ENCODE data around the gene SLC35F4. TPM values are rescaled to one million over a fixed set of nuclear protein-coding genes. Genes with fewer than 3 reads are reported as not detected.
A peak's percentile ranks its signal among the peaks of the same experiment; 100 is the strongest.

The SLC35F4 gene
- total and polyA plus RNA-seq, 10 of the 15 experiments (the other 5 are each of a cell fraction or from before 2014, with no cell fraction given): 0.06 to 0.30 TPM; not detected in 8

- Histone ChIP-seq H3K36me3 (ENCODE audit: control insufficient read depth in 2 of 2, insufficient read depth in 2 of 2, low read length in 1 of 2) (no peaks in the 10 kb centered on the region), H3K4me2 (ENCODE audit: control insufficient read depth, insufficient read depth) (no peak overlapping the region), H4K20me1 (ENCODE audit: control insufficient read depth, insufficient read depth) (no peaks in the 10 kb centered on the region), H3K9ac (ENCODE audit: control insufficient read depth, insufficient read depth, low read length) (no peak overlapping the region), H3K27ac (ENCODE audit: control insufficient read depth, insufficient read depth) (no peak overlapping the region), H2AFZ (ENCODE audit: control insufficient read depth, low read depth, low read length) (no peak overlapping the region), H3K9me3 (replicated peaks; ENCODE audit: control insufficient read depth, insufficient read depth, low read length) (no peaks in the 10 kb centered on the region), H3K79me2 (ENCODE audit: control insufficient read depth, insufficient read depth, low read length) (no peaks in the 10 kb centered on the region), H3K27me3 (replicated peaks in 1 of 2; ENCODE audit: control insufficient read depth in 2 of 2, insufficient read depth in 2 of 2, low read length in 1 of 2) (no peaks in the 10 kb centered on the region), H3K4me1 (ENCODE audit: control insufficient read depth, insufficient read depth, low read length) (no peaks in the 10 kb centered on the region), H3K4me3 (no peak overlapping the region)
- DNase-seq (ENCODE audit: low read depth, low spot score) (no peak), FAIRE-seq (no peak), ATAC-seq (peak; percentile 51; the same call in 1 of the 3 replicates)
- TF ChIP-seq CTCF (IDR thresholded peaks at IDR 0.05 in 2 of 3, conservative IDR thresholded peaks at IDR 0.05 in 1 of 3; ENCODE audit: control insufficient read depth in 2 of 3, extremely low read depth in 1 of 3, insufficient read depth in 1 of 3, low read depth in 3 of 3, low read length in 3 of 3) (no peak), ZZZ3 (IDR thresholded peaks at IDR 0.05; ENCODE audit: control insufficient read depth, insufficient read length, low read depth) (no peak), PAX8 (IDR thresholded peaks at IDR 0.05) (no peak), POLR2AphosphoS5 (IDR thresholded peaks at IDR 0.05; ENCODE audit: low read length) (no peak)
- in situ Hi-C loops (cut with MboI): no loop called here
- POLR2A ChIA-PET: no interaction called here
- CTCF ChIA-PET: interaction anchor here (1.0 kb wide), 1 partner anchor 11 kb away, joined by 3 read pairs; no protein-coding TSS in a partner anchor
- no TSS peak for BruUV-seq (replicated peaks)
- intact Hi-C loops (cut with micrococcal nuclease; ENCODE audit: unreplicated experiment): no loop called here
- SMC1A ChIA-PET (ENCODE audit: uncharacterized antibody, unreplicated experiment): interaction anchor here (1.8 kb wide), 1 partner anchor 39 kb away, joined by 4 read pairs; no protein-coding TSS in a partner anchor
- under 1% methylated on average over 5 of the region's 5 CpGs for WGBS (ENCODE audit: insufficient coverage, insufficient replicate concordance, low lambda C conversion rate, missing lambda C conversion rate)
- RAD21 ChIA-PET (ENCODE audit: unreplicated experiment): no interaction called here
These were observed 33.9 kb downstream of the SLC35F4 start for GRCh38 chr14:57831981-57832380.

- Histone ChIP-seq H3K9me3 (replicated peaks; ENCODE audit: control insufficient read depth, insufficient read depth, low read length) (no peaks in the 10 kb centered on the region), H3K9ac (ENCODE audit: control insufficient read depth, insufficient read depth, low read length) (no peak overlapping the region), H3K4me1 (ENCODE audit: control insufficient read depth, insufficient read depth, low read length) (no peaks in the 10 kb centered on the region), H3K27me3 (replicated peaks in 1 of 2; ENCODE audit: control insufficient read depth in 2 of 2, insufficient read depth in 2 of 2, low read length in 1 of 2) (no peaks in the 10 kb centered on the region), H3K79me2 (ENCODE audit: control insufficient read depth, insufficient read depth, low read length) (no peaks in the 10 kb centered on the region), H3K36me3 (ENCODE audit: control insufficient read depth in 2 of 2, insufficient read depth in 2 of 2, low read length in 1 of 2) (no peaks in the 10 kb centered on the region), H3K27ac (ENCODE audit: control insufficient read depth, insufficient read depth) (no peak overlapping the region), H4K20me1 (ENCODE audit: control insufficient read depth, insufficient read depth) (no peaks in the 10 kb centered on the region), H3K4me3 (no peak overlapping the region), H2AFZ (ENCODE audit: control insufficient read depth, low read depth, low read length) (no peak overlapping the region), H3K4me2 (ENCODE audit: control insufficient read depth, insufficient read depth) (no peak overlapping the region)
- TF ChIP-seq MTA3 (IDR thresholded peaks at IDR 0.05; ENCODE audit: borderline replicate concordance, low read length): no peak
- ChIA-PET CTCF (interaction anchor here (1.0 kb wide), 1 partner anchor 11 kb away, joined by 3 read pairs; no protein-coding TSS in a partner anchor), POLR2A (interaction anchor here (1.1 kb wide), 1 partner anchor 96 kb away, joined by 3 read pairs; no protein-coding TSS in a partner anchor), SMC1A (ENCODE audit: uncharacterized antibody, unreplicated experiment) (no interaction called here), RAD21 (ENCODE audit: unreplicated experiment) (no interaction called here)
- 0% methylated on average over 2 of the region's 2 CpGs for WGBS (ENCODE audit: insufficient coverage, insufficient replicate concordance, low lambda C conversion rate, missing lambda C conversion rate)
- BruUV-seq (replicated peaks): no TSS peak
- ATAC-seq: no peak
- no peak for DNase-seq (ENCODE audit: low read depth, low spot score)
- intact Hi-C loops (cut with micrococcal nuclease; ENCODE audit: unreplicated experiment) (no loop called here), in situ Hi-C loops (cut with MboI) (no loop called here)
- FAIRE-seq: no peak
These were observed 37.2 kb downstream of the SLC35F4 start for GRCh38 chr14:57828713-57829112.
